OCI-LY7 (cell line): Measurements from ENCODE around the gene WDR7.

Experiments used
- EZH2phosphoT487 ChIP-seq: fragments of 200-600 bp; sonication (generic); IDR thresholded peaks from 2 replicates; pipeline ENCODE4 v1.6.1; 2018; ENCODE audit warnings: low read depth, borderline replicate concordance, mild to moderate bottlenecking, mixed run types, antibody characterized with exemption, low read length, moderate library complexity, mixed read lengths
- TF ChIP-seq, protein P1 (sequence below): fragments of 200-600 bp; sonication (generic); conservative IDR thresholded peaks from 2 replicates; pipeline ENCODE4 v1.5.1; 2014; ENCODE audit warnings: mild to moderate bottlenecking, antibody characterized with exemption, low read length, moderate library complexity, mixed read lengths

DNA sequence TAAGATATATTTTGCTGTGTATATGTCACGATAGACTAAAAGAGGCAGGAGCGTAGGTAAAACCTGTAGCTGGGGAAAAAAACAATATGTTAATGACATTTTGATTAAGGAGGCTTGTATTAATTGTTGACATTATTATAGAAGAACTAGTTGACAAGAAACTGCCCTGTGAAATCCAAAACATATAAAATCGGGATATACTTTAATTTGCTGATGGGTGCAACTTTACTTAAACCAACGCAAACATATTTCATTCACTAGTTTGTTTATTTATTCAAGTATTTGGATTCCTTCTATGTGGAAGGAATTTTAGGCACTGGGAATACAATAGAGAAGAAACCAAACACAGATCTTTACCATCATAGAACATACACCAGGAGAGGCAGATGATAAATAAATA lies 8.0 kb downstream of the WDR7 start:
- TF ChIP-seq, protein P1, sequence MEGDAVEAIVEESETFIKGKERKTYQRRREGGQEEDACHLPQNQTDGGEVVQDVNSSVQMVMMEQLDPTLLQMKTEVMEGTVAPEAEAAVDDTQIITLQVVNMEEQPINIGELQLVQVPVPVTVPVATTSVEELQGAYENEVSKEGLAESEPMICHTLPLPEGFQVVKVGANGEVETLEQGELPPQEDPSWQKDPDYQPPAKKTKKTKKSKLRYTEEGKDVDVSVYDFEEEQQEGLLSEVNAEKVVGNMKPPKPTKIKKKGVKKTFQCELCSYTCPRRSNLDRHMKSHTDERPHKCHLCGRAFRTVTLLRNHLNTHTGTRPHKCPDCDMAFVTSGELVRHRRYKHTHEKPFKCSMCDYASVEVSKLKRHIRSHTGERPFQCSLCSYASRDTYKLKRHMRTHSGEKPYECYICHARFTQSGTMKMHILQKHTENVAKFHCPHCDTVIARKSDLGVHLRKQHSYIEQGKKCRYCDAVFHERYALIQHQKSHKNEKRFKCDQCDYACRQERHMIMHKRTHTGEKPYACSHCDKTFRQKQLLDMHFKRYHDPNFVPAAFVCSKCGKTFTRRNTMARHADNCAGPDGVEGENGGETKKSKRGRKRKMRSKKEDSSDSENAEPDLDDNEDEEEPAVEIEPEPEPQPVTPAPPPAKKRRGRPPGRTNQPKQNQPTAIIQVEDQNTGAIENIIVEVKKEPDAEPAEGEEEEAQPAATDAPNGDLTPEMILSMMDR: no peak
- TF ChIP-seq EZH2phosphoT487: no peak
